Naive thymus-derived CD4-positive, alpha-beta T cell (primary cell): ENCODE measurements around the gene ELAC2. TPM values are rescaled to one million over a fixed set of nuclear protein-coding genes. Genes with fewer than 3 reads are reported as not detected.

Source experiments
- ATAC-seq: fragments of 150-1000 bp; cut with Tn5 transposase; 2 replicates; pipeline ENCODE4 v1.10.0; 2021; ENCODE audit warnings: mild to moderate bottlenecking, moderate library complexity
- CTCF ChIA-PET: fragments of 350-600 bp; sonication (Branson Sonifier 250); formaldehyde crosslinking; loops from one replicate; lab custom pipeline; 2021; ENCODE audit warnings: antibody characterized with exemption; lab: Charles Lee
- POLR2A ChIA-PET: fragments of 350-600 bp; sonication (Branson Sonifier 250); formaldehyde crosslinking; loops from one replicate; lab custom pipeline; 2021; ENCODE audit warnings: antibody characterized with exemption, inconsistent platforms; lab: Charles Lee
- DNase-seq, 9 donors: peaks; one replicate each; pipeline versions ENCODE4 v3.0.0 to v3.0.0-alpha.2; 2020 to 2022; ENCODE audit warnings: mixed read lengths in 1 of 9
- H3K27ac ChIP-seq: one replicate; pipeline ENCODE4 v1.7.0; 2013; ENCODE audit warnings: mild to moderate bottlenecking, low read depth, low read length, moderate library complexity
- H3K27me3 ChIP-seq, 2 donors: one replicate each; pipeline ENCODE4 v1.7.0; 2013; ENCODE audit warnings: low read length in 2 of 2, mild to moderate bottlenecking in 2 of 2, moderate library complexity in 2 of 2; ENCODE audit not compliant: control insufficient read depth in 2 of 2, insufficient read depth in 2 of 2
- H3K36me3 ChIP-seq, 3 experiments: 1 replicate in 2 of 3; 2 replicates in 1 of 3; pipeline ENCODE4 v1.7.0; 2013; ENCODE audit warnings: low read length in 3 of 3, mild to moderate bottlenecking in 3 of 3, moderate library complexity in 1 of 3; ENCODE audit not compliant: insufficient read depth in 3 of 3, control insufficient read depth in 2 of 3
- H3K4me1 ChIP-seq, 2 donors: one replicate each; pipeline ENCODE4 v1.7.0; 2013; ENCODE audit warnings: low read length in 2 of 2, mild to moderate bottlenecking in 2 of 2, moderate library complexity in 1 of 2; ENCODE audit not compliant: control insufficient read depth in 2 of 2, insufficient read depth in 2 of 2
- H3K4me3 ChIP-seq: 2 replicates; pipeline ENCODE4 v1.7.0; 2013; ENCODE audit warnings: mild to moderate bottlenecking, low read length
- H3K9me3 ChIP-seq, 3 experiments: 1 replicate in 2 of 3; 2 replicates in 1 of 3; pipeline ENCODE4 v1.7.0; 2013; ENCODE audit warnings: low read length in 3 of 3; ENCODE audit not compliant: control insufficient read depth in 2 of 3
- H3K27ac Mint-ChIP-seq, 9 donors: one replicate each; pipeline ENCODE4 v1.8.0; 2020 to 2022; ENCODE audit warnings: mixed read lengths in 9 of 9, mild to moderate bottlenecking in 8 of 9, moderate library complexity in 5 of 9, inconsistent platforms in 2 of 9
- H3K27me3 Mint-ChIP-seq, 5 donors: one replicate each; pipeline ENCODE4 v1.8.0; 2021 to 2022; ENCODE audit warnings: mixed read lengths in 5 of 5, mild to moderate bottlenecking in 1 of 5
- H3K36me3 Mint-ChIP-seq, 5 donors: one replicate each; pipeline ENCODE4 v1.8.0; 2020 to 2022; ENCODE audit warnings: mixed read lengths in 5 of 5, mild to moderate bottlenecking in 3 of 5, inconsistent platforms in 1 of 5
- H3K4me1 Mint-ChIP-seq, 7 donors: one replicate each; pipeline ENCODE4 v1.8.0; 2020 to 2022; ENCODE audit warnings: mixed read lengths in 7 of 7, mild to moderate bottlenecking in 3 of 7, inconsistent platforms in 1 of 7
- H3K4me3 Mint-ChIP-seq, 10 donors: one replicate each; pipeline ENCODE4 v1.8.0; 2020 to 2022; ENCODE audit warnings: mild to moderate bottlenecking in 10 of 10, mixed read lengths in 10 of 10, moderate library complexity in 6 of 10, inconsistent platforms in 2 of 10
- H3K9me3 Mint-ChIP-seq, 11 donors: one replicate each; pipeline ENCODE4 v1.8.0; 2020 to 2022; ENCODE audit warnings: mixed read lengths in 11 of 11, mild to moderate bottlenecking in 4 of 11, inconsistent platforms in 1 of 11, moderate library complexity in 1 of 11
- intact Hi-C, 2 donors: fragments of 100-400 bp; cut with micrococcal nuclease; formaldehyde crosslinking; loops; one replicate each; pipeline ENCODE4 v1.15.1; 2023
- polyA plus RNA-seq, 2 donors: library from polyadenylated mRNA; unstranded; fragments of 300-500 nt; fragmentation: Illumina TruSeq; gene quantifications; one replicate each; pipeline ENCODE4 v1.2.3, GENCODE V29; 2021
- total RNA-seq, 6 experiments: library from RNA in 5 of 6; stranded (reverse) in 5 of 6; gene quantifications; 1 replicate in 5 of 6; 2 replicates in 1 of 6; pipeline ENCODE4 v1.2.3 and lab custom pipeline; 2021 to 2026

The ELAC2 gene
- total and polyA plus RNA-seq, 7 experiments from 2014 or later = 43.4 to 79.3 (median 75.3) TPM

DNA sequence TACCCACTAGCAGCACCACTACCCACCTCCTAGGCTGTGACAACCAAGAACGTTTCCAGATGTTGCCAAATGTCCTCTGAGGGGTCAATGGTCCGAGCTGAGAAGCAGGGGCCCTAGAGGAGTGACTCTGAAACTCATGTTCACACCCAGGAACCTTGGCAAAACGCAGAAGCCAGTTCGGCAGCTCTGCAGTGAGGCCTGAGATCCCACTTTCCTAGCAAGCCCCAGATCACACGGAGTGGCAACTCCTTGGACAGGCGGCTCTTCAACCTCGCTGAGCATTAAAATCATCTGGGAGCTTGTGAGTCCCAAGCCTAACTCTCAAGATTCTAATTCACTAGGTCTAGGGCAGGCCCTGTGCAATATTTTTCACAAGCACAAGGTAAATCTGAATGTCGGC is 17.3 kb downstream of the ELAC2 start:
- Mint-ChIP-seq H3K27ac (no peak overlapping the region), H3K4me3 (no peak overlapping the region), H3K4me1 (peaks cover 0 to 11% (median 5%) of the 10 kb centered on the region in 7 donors), H3K27me3 (no peaks in the 10 kb centered on the region), H3K9me3 (peaks cover 0 to 2% (median 0%) of the 10 kb centered on the region in 11 donors), H3K36me3 (peaks cover 10 to 60% (median 14%) of the 10 kb centered on the region in 5 donors)
- Histone ChIP-seq H3K4me3 (no peak overlapping the region), H3K4me1 (no peaks in the 10 kb centered on the region), H3K9me3 (no peaks in the 10 kb centered on the region), H3K36me3 (peaks cover 18 to 97% (median 47%) of the 10 kb centered on the region in 3 experiments), H3K27ac (no peak overlapping the region), H3K27me3 (no peaks in the 10 kb centered on the region)
- intact Hi-C loops = loop anchor here in 1 of 2 donors (5.0 kb wide), 1 partner anchor 818 kb away; no protein-coding TSS in a partner anchor
- no peak for ATAC-seq
- no peak for DNase-seq
- ChIA-PET POLR2A (no interaction called here), CTCF (no interaction called here)

GRCh38 chr17:12998874-12999273 is 19.0 kb downstream of the ELAC2 start:
- H3K27ac ChIP-seq = no peak overlapping the region
- H3K36me3 Mint-ChIP-seq = peaks cover 11 to 57% (median 18%) of the 10 kb centered on the region in 5 donors
- no peaks in the 10 kb centered on the region for H3K9me3 Mint-ChIP-seq
- DNase-seq (no peak), ATAC-seq (no peak)
- H3K4me3 Mint-ChIP-seq = no peak overlapping the region
- ChIA-PET CTCF (interaction anchor here (1.0 kb wide), 1 partner anchor 31 kb away, joined by 3 read pairs; no protein-coding TSS in a partner anchor), POLR2A (interaction anchor here (0.5 kb wide), 1 partner anchor 362 kb away, joined by 3 read pairs; no protein-coding TSS in a partner anchor)
- H3K4me1 Mint-ChIP-seq = peaks cover 0 to 4% (median 3%) of the 10 kb centered on the region in 7 donors
- H3K9me3 ChIP-seq = no peaks in the 10 kb centered on the region
- H3K36me3 ChIP-seq = peaks cover 24 to 97% (median 43%) of the 10 kb centered on the region in 3 experiments
- H3K4me3 ChIP-seq = no peak overlapping the region
- H3K27ac Mint-ChIP-seq = no peak overlapping the region
- no peaks in the 10 kb centered on the region for H3K4me1 ChIP-seq
- no peaks in the 10 kb centered on the region for H3K27me3 Mint-ChIP-seq
- intact Hi-C loops = no loop called here
- no peaks in the 10 kb centered on the region for H3K27me3 ChIP-seq

DNA sequence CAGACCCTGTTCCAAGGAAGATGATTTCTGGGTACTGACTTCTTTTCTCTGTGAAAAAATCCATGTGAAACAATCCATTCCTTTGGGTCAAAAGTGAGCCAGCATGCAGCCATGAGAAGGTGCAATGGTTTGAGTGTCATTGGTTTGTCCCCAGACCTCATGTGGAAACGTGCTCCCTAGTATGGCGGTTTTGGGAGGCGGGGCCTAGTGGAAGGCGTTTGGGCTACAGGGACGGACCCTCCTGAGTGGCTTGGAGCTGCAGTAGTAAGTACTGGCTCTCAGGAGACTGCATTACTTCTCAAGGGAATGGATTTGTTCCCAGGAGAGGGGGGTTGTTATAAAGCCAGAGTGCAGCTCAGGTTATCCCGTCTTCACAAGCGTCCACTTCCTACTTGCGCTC is 19.4 kb downstream of the ELAC2 start:
- peaks cover 0 to 4% (median 0%) of the 10 kb centered on the region in 7 donors for H3K4me1 Mint-ChIP-seq
- H3K4me1 ChIP-seq = no peaks in the 10 kb centered on the region
- ChIA-PET CTCF (interaction anchor here (1.0 kb wide), 1 partner anchor 31 kb away, joined by 3 read pairs; no protein-coding TSS in a partner anchor), POLR2A (no interaction called here)
- H3K27me3 Mint-ChIP-seq = no peaks in the 10 kb centered on the region
- no peak overlapping the region for H3K4me3 ChIP-seq
- DNase-seq (no peak), ATAC-seq (no peak)
- H3K9me3 ChIP-seq = no peaks in the 10 kb centered on the region
- peaks cover 24 to 97% (median 43%) of the 10 kb centered on the region in 3 experiments for H3K36me3 ChIP-seq
- no peak overlapping the region for H3K27ac Mint-ChIP-seq
- no peak overlapping the region for H3K27ac ChIP-seq
- H3K4me3 Mint-ChIP-seq = no peak overlapping the region
- no peaks in the 10 kb centered on the region for H3K9me3 Mint-ChIP-seq
- H3K27me3 ChIP-seq = no peaks in the 10 kb centered on the region
- H3K36me3 Mint-ChIP-seq = peaks cover 9 to 54% (median 18%) of the 10 kb centered on the region in 5 donors
- intact Hi-C loops = no loop called here

- Histone ChIP-seq H3K4me1 (no peaks in the 10 kb centered on the region), H3K27ac (no peak overlapping the region), H3K9me3 (no peaks in the 10 kb centered on the region), H3K4me3 (no peak overlapping the region), H3K27me3 (no peaks in the 10 kb centered on the region), H3K36me3 (peaks cover 35 to 97% (median 41%) of the 10 kb centered on the region in 3 experiments)
- no peak overlapping the region for H3K4me3 Mint-ChIP-seq
- ATAC-seq (no peak), DNase-seq (no peak)
- no peaks in the 10 kb centered on the region for H3K9me3 Mint-ChIP-seq
- H3K27me3 Mint-ChIP-seq = no peaks in the 10 kb centered on the region
- peaks cover 11 to 61% (median 23%) of the 10 kb centered on the region in 5 donors for H3K36me3 Mint-ChIP-seq
- POLR2A ChIA-PET = no interaction called here
- CTCF ChIA-PET = no interaction called here
- no peak overlapping the region for H3K27ac Mint-ChIP-seq
- intact Hi-C loops = no loop called here
- peaks cover 0 to 4% (median 0%) of the 10 kb centered on the region in 7 donors for H3K4me1 Mint-ChIP-seq
Observed at GRCh38 chr17:12996941-12997340, 20.9 kb downstream of the ELAC2 start.

GRCh38 chr17:12996357-12996756 is 21.5 kb downstream of the ELAC2 start:
- H3K36me3 Mint-ChIP-seq = peaks cover 17 to 67% (median 27%) of the 10 kb centered on the region in 5 donors
- CTCF ChIA-PET = no interaction called here
- ATAC-seq = no peak
- H3K9me3 Mint-ChIP-seq = peaks cover 0 to 3% (median 0%) of the 10 kb centered on the region in 11 donors
- Histone ChIP-seq H3K36me3 (peaks cover 36 to 98% (median 37%) of the 10 kb centered on the region in 3 experiments), H3K4me1 (no peaks in the 10 kb centered on the region), H3K4me3 (no peak overlapping the region), H3K27me3 (no peaks in the 10 kb centered on the region), H3K9me3 (no peaks in the 10 kb centered on the region), H3K27ac (no peak overlapping the region)
- peaks cover 0 to 4% (median 0%) of the 10 kb centered on the region in 7 donors for H3K4me1 Mint-ChIP-seq
- no peak overlapping the region for H3K4me3 Mint-ChIP-seq
- DNase-seq = no peak
- intact Hi-C loops = no loop called here
- POLR2A ChIA-PET = no interaction called here
- no peak overlapping the region for H3K27ac Mint-ChIP-seq
- H3K27me3 Mint-ChIP-seq = no peaks in the 10 kb centered on the region

GRCh38 chr17:12995896-12996295 is 21.9 kb downstream of the ELAC2 start:
- Histone ChIP-seq H3K27ac (no peak overlapping the region), H3K9me3 (no peaks in the 10 kb centered on the region), H3K4me3 (no peak overlapping the region), H3K4me1 (no peaks in the 10 kb centered on the region), H3K36me3 (peaks cover 36 to 99% (median 37%) of the 10 kb centered on the region in 3 experiments), H3K27me3 (no peaks in the 10 kb centered on the region)
- Mint-ChIP-seq H3K36me3 (peaks cover 19 to 71% (median 27%) of the 10 kb centered on the region in 5 donors), H3K27ac (no peak overlapping the region), H3K4me1 (peaks cover 0 to 4% (median 0%) of the 10 kb centered on the region in 7 donors), H3K4me3 (no peak overlapping the region), H3K27me3 (no peaks in the 10 kb centered on the region), H3K9me3 (peaks cover 0 to 3% (median 0%) of the 10 kb centered on the region in 11 donors)
- DNase-seq = no peak
- no peak for ATAC-seq
- ChIA-PET CTCF (no interaction called here), POLR2A (no interaction called here)
- intact Hi-C loops = no loop called here
